Hepatocyte (in vitro differentiated cells): ENCODE results near the gene APOL4. TPM values are rescaled to one million over a fixed set of nuclear protein-coding genes. Genes with fewer than 3 reads are reported as not detected.

Source experiments
- DNase-seq: peaks from one replicate; pipeline ENCODE4 v3.0.0-alpha.2; 2016; ENCODE audit warnings: low spot score
- H2AFZ ChIP-seq: fragments of 200-600 bp; sonication (generic); 2 replicates; pipeline ENCODE4 v1.6.0; 2016; ENCODE audit warnings: antibody characterized with exemption, mild to moderate bottlenecking
- H3K27ac ChIP-seq: fragments of 200-600 bp; sonication (generic); 2 replicates; pipeline ENCODE4 v1.5.1; 2016; ENCODE audit warnings: mild to moderate bottlenecking
- H3K27me3 ChIP-seq: fragments of 200-600 bp; sonication (generic); 2 replicates; pipeline ENCODE4 v1.6.1; 2016
- H3K36me3 ChIP-seq: fragments of 200-600 bp; sonication (generic); replicated peaks from 2 replicates; pipeline ENCODE4 v1.5.1; 2016; ENCODE audit warnings: low read depth; ENCODE audit not compliant: insufficient read depth
- H3K4me1 ChIP-seq: fragments of 200-600 bp; sonication (generic); 2 replicates; pipeline ENCODE4 v1.5.1; 2016; ENCODE audit warnings: mild to moderate bottlenecking, moderate library complexity; ENCODE audit not compliant: insufficient read depth
- H3K4me2 ChIP-seq: fragments of 200-600 bp; sonication (generic); 2 replicates; pipeline ENCODE4 v1.6.0; 2016
- H3K4me3 ChIP-seq: fragments of 200-600 bp; sonication (generic); 2 replicates; pipeline ENCODE4 v1.5.1; 2016; ENCODE audit warnings: mild to moderate bottlenecking
- H3K79me2 ChIP-seq: fragments of 200-600 bp; sonication (generic); 2 replicates; pipeline ENCODE4 v1.6.0; 2017; ENCODE audit warnings: mild to moderate bottlenecking
- H3K9me2 ChIP-seq: fragments of 200-600 bp; sonication (generic); replicated peaks from 2 replicates; pipeline ENCODE4 v1.6.0; 2017; ENCODE audit warnings: mild to moderate bottlenecking; ENCODE audit not compliant: insufficient read depth
- H3K9me3 ChIP-seq: fragments of 200-600 bp; sonication (generic); 2 replicates; pipeline ENCODE4 v1.5.1; 2016; ENCODE audit warnings: low read depth, mild to moderate bottlenecking
- H4K20me1 ChIP-seq: fragments of 200-600 bp; sonication (generic); 2 replicates; pipeline ENCODE4 v1.6.0; 2016; ENCODE audit warnings: mild to moderate bottlenecking; ENCODE audit not compliant: insufficient read depth, poor library complexity, severe bottlenecking
- EZH2 ChIP-seq: fragments of 200-600 bp; sonication (generic); IDR thresholded peaks from 2 replicates; pipeline ENCODE4 v1.6.1; 2016; ENCODE audit warnings: antibody characterized with exemption, mild to moderate bottlenecking, borderline replicate concordance
- EZH2phosphoT487 ChIP-seq: fragments of 200-600 bp; sonication (generic); IDR thresholded peaks from one replicate; pipeline ENCODE4 v1.6.1; 2018; ENCODE audit warnings: antibody characterized with exemption, mild to moderate bottlenecking, low read depth, moderate library complexity; ENCODE audit not compliant: unreplicated experiment, severe bottlenecking
- WGBS: methylation state at CpG from one replicate; pipeline ENCODE4 v1.1.6; 2016; ENCODE audit warnings: low lambda C conversion rate; ENCODE audit errors: missing lambda C conversion rate; 5-methylcytosine and 5-hydroxymethylcytosine counted together
- polyA plus RNA-seq: library from polyadenylated mRNA; unstranded; fragments of >200 nt; fragmentation: Nextera tagmentation; extraction: Ambion mirVana; gene quantifications from 2 replicates; pipeline ENCODE4 v1.2.1, GENCODE V29; 2016
- total RNA-seq: library from RNA; depleted of rRNA; stranded (reverse); fragments of >200 nt; gene quantifications from 2 replicates; pipeline ENCODE4 v1.2.3, GENCODE V29; 2014
- TF ChIP-seq, protein P1 (sequence below): fragments of 200-600 bp; sonication (generic); IDR thresholded peaks from 2 replicates; pipeline ENCODE4 v1.5.1; 2016; ENCODE audit warnings: antibody characterized with exemption, mild to moderate bottlenecking; ENCODE audit not compliant: poor library complexity

The APOL4 gene
- total and polyA plus RNA-seq, 2 experiments from 2014 or later: 0.97 to 2.8 TPM

DNA sequence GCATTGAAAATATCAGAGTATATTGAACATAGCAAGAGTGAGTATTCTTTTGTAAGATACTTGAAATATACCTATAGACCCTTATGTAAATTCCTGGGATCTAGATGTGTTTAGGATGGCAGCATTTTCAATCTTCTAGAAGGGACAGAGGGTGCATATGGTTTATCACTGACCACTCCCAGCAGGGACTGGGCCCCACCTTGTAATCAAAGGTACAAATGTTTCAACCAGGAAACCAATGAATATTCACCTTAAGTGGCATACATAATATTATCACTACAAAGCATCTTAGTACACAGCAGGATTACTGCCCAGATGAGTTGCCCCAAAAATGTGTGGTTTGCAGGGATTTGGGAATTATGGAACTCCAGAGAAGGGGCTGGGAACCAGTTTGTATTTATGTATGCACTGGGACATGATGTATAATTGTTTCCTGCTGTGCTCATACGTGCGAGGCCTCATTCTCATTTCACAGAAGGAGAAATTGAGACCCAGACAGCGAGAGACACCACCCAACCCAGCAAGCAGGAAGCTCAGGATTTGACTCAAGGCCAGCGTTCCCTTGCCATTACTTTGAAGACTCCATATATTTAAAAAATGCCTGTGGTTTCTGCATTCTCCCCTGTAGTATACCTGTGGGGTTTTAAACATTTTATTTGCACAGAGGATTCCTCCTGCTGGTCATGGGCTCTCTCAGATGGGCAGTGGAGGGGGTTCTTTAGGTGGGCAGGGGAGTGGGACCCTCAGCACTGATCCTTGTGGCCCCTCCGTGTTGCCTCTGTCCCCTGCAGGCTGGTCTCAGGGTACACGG is 5.2 kb downstream of the APOL4 start:
- no peak for TF ChIP-seq EZH2phosphoT487
- no peak for TF ChIP-seq EZH2
- TF ChIP-seq, protein P1, sequence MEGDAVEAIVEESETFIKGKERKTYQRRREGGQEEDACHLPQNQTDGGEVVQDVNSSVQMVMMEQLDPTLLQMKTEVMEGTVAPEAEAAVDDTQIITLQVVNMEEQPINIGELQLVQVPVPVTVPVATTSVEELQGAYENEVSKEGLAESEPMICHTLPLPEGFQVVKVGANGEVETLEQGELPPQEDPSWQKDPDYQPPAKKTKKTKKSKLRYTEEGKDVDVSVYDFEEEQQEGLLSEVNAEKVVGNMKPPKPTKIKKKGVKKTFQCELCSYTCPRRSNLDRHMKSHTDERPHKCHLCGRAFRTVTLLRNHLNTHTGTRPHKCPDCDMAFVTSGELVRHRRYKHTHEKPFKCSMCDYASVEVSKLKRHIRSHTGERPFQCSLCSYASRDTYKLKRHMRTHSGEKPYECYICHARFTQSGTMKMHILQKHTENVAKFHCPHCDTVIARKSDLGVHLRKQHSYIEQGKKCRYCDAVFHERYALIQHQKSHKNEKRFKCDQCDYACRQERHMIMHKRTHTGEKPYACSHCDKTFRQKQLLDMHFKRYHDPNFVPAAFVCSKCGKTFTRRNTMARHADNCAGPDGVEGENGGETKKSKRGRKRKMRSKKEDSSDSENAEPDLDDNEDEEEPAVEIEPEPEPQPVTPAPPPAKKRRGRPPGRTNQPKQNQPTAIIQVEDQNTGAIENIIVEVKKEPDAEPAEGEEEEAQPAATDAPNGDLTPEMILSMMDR: no peak

DNA sequence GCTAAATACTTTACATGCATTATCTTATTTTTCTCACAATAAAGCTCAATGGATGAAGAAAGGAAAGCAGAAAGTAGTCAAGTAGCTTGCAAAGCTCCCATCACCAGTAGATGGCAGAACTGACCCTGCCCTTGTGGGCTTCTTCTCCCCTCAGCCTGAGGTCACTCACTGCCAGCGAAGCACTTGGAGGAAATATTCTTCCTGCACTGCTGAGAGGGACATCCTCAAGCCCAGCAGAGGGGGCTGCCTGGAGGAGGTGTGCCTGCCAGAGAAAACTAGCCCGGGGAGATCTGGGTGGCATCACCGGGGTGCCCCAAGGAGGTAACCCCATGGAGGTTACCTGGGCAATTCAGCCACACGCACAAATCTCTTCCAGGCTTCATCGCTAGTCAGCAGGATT is 6.6 kb downstream of the APOL4 start:
- H3K27ac ChIP-seq: no peak overlapping the region
- H3K4me3 ChIP-seq: no peak overlapping the region
- no peak overlapping the region for H2AFZ ChIP-seq
- DNase-seq: peak; percentile 82
- no peaks in the 10 kb centered on the region for H3K36me3 ChIP-seq
- peaks cover 23% of the 10 kb centered on the region for H3K4me1 ChIP-seq
- H3K9me2 ChIP-seq: no peaks in the 10 kb centered on the region
- no peaks in the 10 kb centered on the region for H4K20me1 ChIP-seq
- H3K9me3 ChIP-seq: no peaks in the 10 kb centered on the region
- no peak for TF ChIP-seq EZH2phosphoT487
- TF ChIP-seq, protein P1: peak; percentile 82
- H3K27me3 ChIP-seq: no peaks in the 10 kb centered on the region
- WGBS: 43% methylated on average over 5 of the region's 5 CpGs
- no peak overlapping the region for H3K4me2 ChIP-seq
- H3K79me2 ChIP-seq: no peaks in the 10 kb centered on the region

More for the DNA sequence above, 5.2 kb downstream of the APOL4 start:
- Histone ChIP-seq H3K36me3 (no peaks in the 10 kb centered on the region), H3K4me3 (no peak overlapping the region), H3K9me2 (no peaks in the 10 kb centered on the region), H3K4me1 (peaks cover 24% of the 10 kb centered on the region), H3K27ac (peak overlapping the region; percentile 80), H3K79me2 (no peaks in the 10 kb centered on the region), H2AFZ (no peak overlapping the region), H3K27me3 (no peaks in the 10 kb centered on the region), H4K20me1 (no peaks in the 10 kb centered on the region), H3K4me2 (peak overlapping the region; percentile 62), H3K9me3 (no peaks in the 10 kb centered on the region)
- 37% methylated on average over 6 of the region's 6 CpGs for WGBS
- DNase-seq: no peak

DNA sequence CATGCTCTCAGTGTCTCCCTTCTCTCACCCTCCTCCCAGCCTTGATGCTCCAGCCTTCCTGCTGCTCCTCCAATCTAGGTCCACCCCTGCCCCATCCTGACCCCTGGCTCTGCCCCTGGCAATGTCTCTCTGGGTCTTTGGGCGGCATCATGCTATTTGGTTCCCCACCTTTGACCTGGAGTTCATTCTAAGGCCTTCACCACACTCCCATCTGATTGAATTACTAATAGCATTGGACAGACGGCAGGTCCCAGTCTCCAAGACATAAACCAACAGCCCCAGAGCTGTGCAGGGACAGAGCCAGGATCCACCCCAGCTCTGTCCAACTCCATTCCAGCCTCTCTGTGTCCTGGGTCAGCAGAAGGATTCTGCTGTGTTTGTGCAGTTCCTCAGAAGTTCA is 7.2 kb downstream of the APOL4 start:
- WGBS: 88% methylated on average over 2 of the region's 2 CpGs
- H3K9me2 ChIP-seq: no peaks in the 10 kb centered on the region
- no peaks in the 10 kb centered on the region for H3K36me3 ChIP-seq
- H3K79me2 ChIP-seq: no peaks in the 10 kb centered on the region
- DNase-seq: no peak
- TF ChIP-seq EZH2phosphoT487 (no peak), EZH2 (no peak)
- TF ChIP-seq, protein P1: no peak
- H3K9me3 ChIP-seq: no peaks in the 10 kb centered on the region
- H3K4me3 ChIP-seq: no peak overlapping the region
- H2AFZ ChIP-seq: no peak overlapping the region
- H3K4me1 ChIP-seq: peaks cover 23% of the 10 kb centered on the region
- H3K27me3 ChIP-seq: no peaks in the 10 kb centered on the region
- H4K20me1 ChIP-seq: no peaks in the 10 kb centered on the region
- no peak overlapping the region for H3K4me2 ChIP-seq
- no peak overlapping the region for H3K27ac ChIP-seq
